ENCODE measurements around the gene CA11. TPM values are rescaled to one million over a fixed set of nuclear protein-coding genes. Genes with fewer than 3 reads are reported as not detected.
A peak's percentile ranks its signal among the peaks of the same experiment; 100 is the strongest.

The CA11 gene
- total and polyA plus RNA-seq, 9 of the 15 experiments (the other 6 are each of a cell fraction or from before 2014, with no cell fraction given), result 2.9 to 19.9 (median 8.3) TPM

GRCh38 chr19:48591021-48591420 lies 55.0 kb downstream of the CA11 start:
- intact Hi-C loops (cut with micrococcal nuclease), result no loop called here
- ChIA-PET CTCF (ENCODE audit: low intra/inter-chr PET ratio) (no interaction called here), POLR2A (interaction anchor here (0.9 to 1.0 kb wide), 2 partner anchors 26 to 89 kb away, joined by 3 to 5 read pairs; no protein-coding TSS in a partner anchor)
- Histone ChIP-seq H3K9me3 (replicated peaks; ENCODE audit: control insufficient read depth, insufficient read depth, low read depth, low read length) (no peaks in the 10 kb centered on the region), H3K36me3 (ENCODE audit: control insufficient read depth, insufficient read depth, low read length) (no peaks in the 10 kb centered on the region), H3K27me3 (ENCODE audit: control insufficient read depth in 2 of 2, insufficient read depth in 2 of 2, low read length in 2 of 2) (no peaks in the 10 kb centered on the region), H3K9ac (ENCODE audit: insufficient read depth in 1 of 2, low read depth in 2 of 2, low read length in 2 of 2) (peak overlapping the region in 1 of 2 experiments; percentile 35; a peak in 1 of 4 replicates), H3K4me3 (no peak overlapping the region), H3K9me1 (ENCODE audit: control insufficient read depth, insufficient read depth, low read length) (no peaks in the 10 kb centered on the region), H3K79me2 (ENCODE audit: control insufficient read depth, insufficient read depth, low read length) (no peaks in the 10 kb centered on the region), H4K20me1 (replicated peaks; ENCODE audit: control insufficient read depth, insufficient read depth, low read length) (no peaks in the 10 kb centered on the region), H2AFZ (ENCODE audit: low read depth, low read length) (no peak overlapping the region), H3K4me1 (replicated peaks in 1 of 2; ENCODE audit: control insufficient read depth in 2 of 2, insufficient read depth in 2 of 2, low read length in 2 of 2) (peaks cover 0 to 27% of the 10 kb centered on the region in 2 experiments; a peak in 2 of 5 replicates), H3K27ac (ENCODE audit: extremely low read depth, low read depth, low read length) (no peak overlapping the region), H3K4me2 (ENCODE audit: insufficient read depth, low read length) (no peak overlapping the region)
- peak; percentile 70 for FAIRE-seq
- DNase-seq (ENCODE audit: extremely low read depth in 1 of 4, low spot score in 3 of 4), result peak in 2 of 4 experiments; percentile 29 to 44
- no TSS peak for BruUV-seq (replicated peaks)
- in situ Hi-C loops (cut with MboI), result loop anchor here (25.0 kb wide), 1 partner anchor 1521 kb away; no protein-coding TSS in a partner anchor
- 46% methylated on average over 5 of the region's 5 CpGs for WGBS (ENCODE audit: insufficient coverage, low coverage, missing lambda C conversion rate)
- ATAC-seq, result peak; percentile 67
- no peak for TF ChIP-seq KLF13 (tag; IDR thresholded peaks at IDR 0.05; ENCODE audit: borderline replicate concordance, low read depth)
- 0 out of 2 replicates have a peak, but pooled peaks have one; percentile 7 for TF ChIP-seq SMC3 (conservative IDR thresholded peaks at IDR 0.05; ENCODE audit: insufficient read depth, low read depth, low read length)
- no peak for TF ChIP-seq CREM (IDR thresholded peaks at IDR 0.05; ENCODE audit: low read depth)
- TF ChIP-seq RAD21 (CRISPR knock-in tag; conservative IDR thresholded peaks at IDR 0.05 in 1 of 2, IDR thresholded peaks at IDR 0.05 in 1 of 2), result peak in 1 of 2 experiments; percentile 50; a peak in 2 of 4 replicates
- TF ChIP-seq EP300 (IDR thresholded peaks at IDR 0.05; ENCODE audit: low read length), result no peak
- peak; percentile 28; the same call in 1 of the 2 replicates for TF ChIP-seq ZNF316 (IDR thresholded peaks at IDR 0.05)
- no peak for TF ChIP-seq NFXL1 (CRISPR knock-in tag; IDR thresholded peaks at IDR 0.05)
- no peak for TF ChIP-seq ZNF282 (CRISPR knock-in tag; IDR thresholded peaks at IDR 0.05)
- no peak for TF ChIP-seq MTA2 (IDR thresholded peaks at IDR 0.05; ENCODE audit: low read depth)
- no peak for TF ChIP-seq KHSRP (IDR thresholded peaks at IDR 0.05)
- TF ChIP-seq CTCF (IDR thresholded peaks at IDR 0.05 in 2 of 3, conservative IDR thresholded peaks at IDR 0.05 in 1 of 3; ENCODE audit: insufficient read depth in 2 of 3, low read depth in 1 of 3, low read length in 3 of 3), result peak; percentile 46 to 97 (median 84); a peak in 4 of 6 replicates
- TF ChIP-seq SPI1 (IDR thresholded peaks at IDR 0.05; ENCODE audit: borderline replicate concordance, low read depth, low read length), result peak; percentile 49; the same call in 1 of the 2 replicates
- TF ChIP-seq MLLT1 (IDR thresholded peaks at IDR 0.05), result no peak

All from K562 (cell line).